GM12872 (cell line): ENCODE measurements around the gene HNRNPM.

Source experiments
- TF ChIP-seq, protein P1 (sequence below): IDR thresholded peaks from 3 replicates; pipeline ENCODE4 v1.5.1; 2011; ENCODE audit warnings: low read depth, mild to moderate bottlenecking, low read length, moderate library complexity; ENCODE audit not compliant: insufficient read depth

Gene HNRNPM

GRCh38 chr19:8444677-8445487 lies at the start of gene HNRNPM:
TSS of gene HNRNPM (plus strand) at chr19:8444975. CDS start at chr19:8444999, 24 bp downstream.
- TF ChIP-seq, protein P1, sequence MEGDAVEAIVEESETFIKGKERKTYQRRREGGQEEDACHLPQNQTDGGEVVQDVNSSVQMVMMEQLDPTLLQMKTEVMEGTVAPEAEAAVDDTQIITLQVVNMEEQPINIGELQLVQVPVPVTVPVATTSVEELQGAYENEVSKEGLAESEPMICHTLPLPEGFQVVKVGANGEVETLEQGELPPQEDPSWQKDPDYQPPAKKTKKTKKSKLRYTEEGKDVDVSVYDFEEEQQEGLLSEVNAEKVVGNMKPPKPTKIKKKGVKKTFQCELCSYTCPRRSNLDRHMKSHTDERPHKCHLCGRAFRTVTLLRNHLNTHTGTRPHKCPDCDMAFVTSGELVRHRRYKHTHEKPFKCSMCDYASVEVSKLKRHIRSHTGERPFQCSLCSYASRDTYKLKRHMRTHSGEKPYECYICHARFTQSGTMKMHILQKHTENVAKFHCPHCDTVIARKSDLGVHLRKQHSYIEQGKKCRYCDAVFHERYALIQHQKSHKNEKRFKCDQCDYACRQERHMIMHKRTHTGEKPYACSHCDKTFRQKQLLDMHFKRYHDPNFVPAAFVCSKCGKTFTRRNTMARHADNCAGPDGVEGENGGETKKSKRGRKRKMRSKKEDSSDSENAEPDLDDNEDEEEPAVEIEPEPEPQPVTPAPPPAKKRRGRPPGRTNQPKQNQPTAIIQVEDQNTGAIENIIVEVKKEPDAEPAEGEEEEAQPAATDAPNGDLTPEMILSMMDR, result no peak

GRCh38 chr19:8395621-8396082 lies 49.1 kb upstream of the HNRNPM start:
- TF ChIP-seq, protein P1, result no peak

GRCh38 chr19:8396185-8396562 lies 48.6 kb upstream of the HNRNPM start:
- TF ChIP-seq, protein P1, result no peak

- TF ChIP-seq, protein P1, result peak; percentile 84
Observed at GRCh38 chr19:8396563-8397203, 48.1 kb upstream of the HNRNPM start.

- TF ChIP-seq, protein P1, result 0 out of 3 replicates have a peak, but pooled peaks have one; percentile 5
Observed at GRCh38 chr19:8397271-8397670, 47.5 kb upstream of the HNRNPM start.

- TF ChIP-seq, protein P1, result no peak
Observed at GRCh38 chr19:8397746-8398310, 46.9 kb upstream of the HNRNPM start.

DNA sequence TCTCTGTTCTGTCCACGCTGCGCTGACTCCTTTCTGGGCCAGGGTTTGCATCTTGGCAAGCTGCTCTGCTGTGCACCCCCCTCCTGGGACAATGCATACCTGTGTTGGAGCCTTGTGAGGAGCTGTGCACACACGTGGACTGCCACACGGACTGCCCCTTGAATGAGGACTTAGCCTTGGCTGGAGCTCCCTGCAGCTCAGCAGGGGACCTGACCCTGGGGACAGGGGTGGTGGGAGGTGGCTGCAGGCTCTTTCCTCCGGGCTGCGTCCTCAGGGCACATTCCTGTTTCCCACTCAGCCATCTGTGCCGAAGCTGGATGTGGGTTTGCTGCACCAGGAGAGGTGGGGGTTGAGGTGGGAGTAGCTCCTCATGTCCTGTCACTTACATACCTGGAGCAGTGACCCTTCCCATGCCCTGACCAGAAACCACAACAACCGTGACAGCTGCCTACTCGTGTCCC lies 46.4 kb upstream of the HNRNPM start:
- TF ChIP-seq, protein P1, result no peak
